CD1c-positive myeloid dendritic cell (primary cell): ENCODE results near the gene SEPTIN5.
"Not testable (repeated sequence)": the region's sequence is repeated elsewhere in the genome, so short reads cannot be mapped to it uniquely, and the experiment has no call there.

Experiments used
- DNase-seq: peaks from one replicate; pipeline ENCODE4 v3.0.0-alpha.2; 2016; ENCODE audit errors: extremely low spot score

The SEPTIN5 gene

GRCh38 chr22:19680911-19681862 lies 33.1 kb upstream of the SEPTIN5 start:
- no peak for DNase-seq

DNA sequence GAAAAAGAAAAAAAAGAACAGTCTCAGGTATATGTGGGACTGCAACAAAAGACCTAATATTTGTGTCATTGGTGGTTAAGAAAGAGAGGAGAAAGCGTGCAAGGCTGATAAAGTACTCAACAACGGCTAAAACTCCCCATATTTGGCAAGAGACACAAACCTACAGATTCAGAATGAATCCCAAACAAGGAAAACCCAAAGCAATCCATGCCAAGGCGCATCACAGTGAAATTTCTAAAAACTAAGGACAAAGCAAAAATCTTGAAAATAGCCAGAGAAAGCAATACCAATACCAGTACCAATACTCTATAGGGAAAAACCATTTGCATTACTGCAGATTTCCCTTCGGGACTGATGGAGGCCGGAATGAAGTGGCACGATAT lies 32.4 kb upstream of the SEPTIN5 start:
- no peak for DNase-seq

DNA sequence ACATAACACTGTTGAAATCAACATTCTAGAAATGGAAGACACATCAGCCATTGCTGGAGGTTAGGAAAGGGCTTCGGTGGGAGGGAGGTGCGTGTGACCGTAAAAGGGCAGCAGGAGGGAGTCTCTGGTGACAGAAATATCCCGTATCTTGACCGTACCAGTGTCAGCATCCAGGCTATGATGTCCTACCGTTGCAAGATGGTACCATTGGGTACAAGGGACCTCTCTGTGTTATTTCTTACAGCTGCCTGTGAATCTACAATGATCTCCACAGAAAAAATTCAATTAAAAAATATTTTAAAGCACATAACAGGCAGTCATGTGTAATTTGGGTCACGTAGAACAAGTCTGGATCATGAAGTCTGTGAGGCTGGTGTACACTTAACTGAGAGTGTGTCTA lies 27.4 kb upstream of the SEPTIN5 start:
- no peak for DNase-seq

- no peak for DNase-seq
Observed at GRCh38 chr22:19687561-19688300, 26.6 kb upstream of the SEPTIN5 start.

GRCh38 chr22:19688301-19689290 lies 25.7 kb upstream of the SEPTIN5 start:
- no peak for DNase-seq

DNA sequence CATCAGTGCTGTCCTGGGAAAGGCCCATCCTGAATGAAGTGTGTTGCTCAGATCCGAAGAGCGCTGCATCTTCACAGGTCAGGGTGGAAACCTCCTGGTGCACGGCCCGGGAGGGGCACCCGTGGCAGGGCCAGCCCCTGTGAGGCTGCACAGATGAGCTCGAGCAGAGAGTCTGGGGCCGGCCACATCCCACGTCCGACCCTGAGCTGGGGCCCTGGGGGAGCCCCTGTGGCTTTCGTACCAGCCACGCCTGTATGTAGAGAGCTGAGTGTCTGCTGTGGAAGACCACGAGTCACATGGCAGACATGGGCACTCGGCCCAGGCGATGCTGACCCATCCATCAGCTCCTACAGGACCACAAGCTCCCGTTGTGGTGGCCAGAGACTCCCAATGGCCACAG lies 24.9 kb upstream of the SEPTIN5 start:
- no peak for DNase-seq

- no peak for DNase-seq
Observed at GRCh38 chr22:19691007-19691720, 23.1 kb upstream of the SEPTIN5 start.

DNA sequence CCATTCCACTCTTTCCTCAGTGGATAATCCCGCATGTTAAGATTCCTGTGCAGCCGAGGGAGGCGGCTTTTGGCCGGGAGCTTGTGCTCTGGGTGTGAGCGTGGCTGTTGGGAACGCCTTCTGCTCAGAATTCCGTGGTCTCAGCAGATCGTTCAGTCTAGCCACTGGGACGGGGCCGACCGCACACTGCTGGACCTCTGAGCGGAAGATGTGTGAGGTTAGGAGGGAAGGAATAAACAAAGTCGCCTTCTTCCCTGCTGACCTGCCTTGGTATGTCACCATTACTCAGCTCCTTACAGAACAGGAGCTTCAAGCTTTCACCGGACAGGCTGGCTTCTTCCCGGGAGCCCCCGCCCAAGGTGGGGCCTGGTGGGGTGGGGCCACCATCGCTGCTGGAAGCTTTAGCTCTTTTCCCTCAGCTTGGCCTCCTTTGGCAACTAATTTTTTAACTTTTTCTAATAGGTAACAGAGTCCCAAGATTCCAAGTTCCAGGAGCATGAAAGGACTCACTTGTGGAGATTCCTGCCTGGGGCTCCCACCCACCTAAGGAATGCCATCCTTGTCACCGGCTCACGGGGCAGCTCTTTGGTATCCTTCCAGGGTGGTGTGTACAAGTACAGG lies 22.5 kb upstream of the SEPTIN5 start:
- no peak for DNase-seq

DNA sequence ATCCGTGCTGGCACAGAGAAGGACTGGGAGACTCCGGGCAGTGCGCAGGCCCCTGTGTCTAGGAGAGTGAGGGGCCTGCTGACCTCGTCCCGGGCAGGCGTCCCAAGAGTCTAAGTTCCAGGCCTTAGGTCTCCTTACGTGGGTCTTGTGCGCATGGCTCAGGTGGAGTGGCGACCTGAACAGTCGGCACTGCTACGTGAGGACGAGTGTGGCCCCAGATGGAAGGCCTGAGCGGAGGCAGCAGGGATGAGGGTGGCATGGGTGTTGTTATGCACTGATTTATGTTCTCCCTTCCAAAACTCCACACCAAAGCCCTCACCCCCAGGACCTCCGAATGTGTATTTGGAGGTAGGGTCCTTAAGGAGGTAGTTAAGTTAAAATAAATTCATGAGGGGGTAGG lies 20.7 kb upstream of the SEPTIN5 start:
- DNase-seq: no peak

DNA sequence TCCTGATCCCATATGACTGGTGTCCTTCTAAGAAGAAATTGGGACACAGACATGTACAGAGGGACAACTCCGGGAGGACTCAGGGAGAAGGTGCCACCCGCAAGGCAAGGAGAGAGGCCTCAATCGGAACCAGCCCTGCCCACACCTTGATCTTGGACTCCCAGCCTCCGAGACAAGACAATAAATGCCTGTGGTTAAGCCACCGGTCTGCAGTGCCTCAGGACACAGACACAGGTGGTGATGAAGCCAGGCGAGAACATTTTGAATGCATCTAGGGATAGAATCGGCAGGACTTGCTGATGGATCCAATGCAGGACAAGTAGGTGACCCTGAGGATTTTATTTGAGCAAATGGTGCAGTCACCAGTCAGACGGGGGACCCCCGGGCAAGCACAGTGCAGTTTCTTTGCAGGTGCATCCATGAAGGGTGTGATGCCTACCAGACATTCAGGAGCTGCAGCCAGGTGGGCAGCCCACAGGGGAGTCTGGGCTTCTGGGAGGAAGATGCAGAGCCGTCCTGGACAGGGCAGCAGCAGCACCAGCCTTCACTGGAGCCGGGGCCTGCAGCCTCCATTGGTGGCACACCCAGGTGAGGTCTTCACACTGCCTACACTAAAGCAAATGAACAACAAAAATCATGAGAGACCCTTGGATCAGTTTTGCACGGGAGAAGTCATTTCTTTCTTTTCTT lies 20.2 kb upstream of the SEPTIN5 start:
- no peak for DNase-seq

DNA sequence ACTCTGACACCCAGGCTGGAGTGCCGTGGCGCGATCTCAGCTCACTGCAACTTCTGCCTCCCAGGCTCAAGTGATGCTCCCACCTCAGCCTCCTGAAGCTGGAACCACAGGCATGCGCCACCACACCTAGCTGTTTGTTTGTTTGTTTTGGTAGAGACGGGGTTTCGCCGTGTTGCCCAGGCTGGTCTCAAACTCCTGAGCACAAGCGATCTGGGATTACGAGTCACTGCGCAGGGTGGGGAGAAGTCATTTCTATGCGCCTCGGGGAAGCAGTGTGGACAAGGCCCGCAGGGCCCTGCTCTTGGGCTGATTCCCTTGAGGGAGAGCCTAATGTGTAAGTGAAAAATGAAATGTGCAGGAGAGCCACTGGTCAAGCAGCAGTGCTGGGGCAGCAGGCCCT lies 19.6 kb upstream of the SEPTIN5 start:
- no peak for DNase-seq

DNA sequence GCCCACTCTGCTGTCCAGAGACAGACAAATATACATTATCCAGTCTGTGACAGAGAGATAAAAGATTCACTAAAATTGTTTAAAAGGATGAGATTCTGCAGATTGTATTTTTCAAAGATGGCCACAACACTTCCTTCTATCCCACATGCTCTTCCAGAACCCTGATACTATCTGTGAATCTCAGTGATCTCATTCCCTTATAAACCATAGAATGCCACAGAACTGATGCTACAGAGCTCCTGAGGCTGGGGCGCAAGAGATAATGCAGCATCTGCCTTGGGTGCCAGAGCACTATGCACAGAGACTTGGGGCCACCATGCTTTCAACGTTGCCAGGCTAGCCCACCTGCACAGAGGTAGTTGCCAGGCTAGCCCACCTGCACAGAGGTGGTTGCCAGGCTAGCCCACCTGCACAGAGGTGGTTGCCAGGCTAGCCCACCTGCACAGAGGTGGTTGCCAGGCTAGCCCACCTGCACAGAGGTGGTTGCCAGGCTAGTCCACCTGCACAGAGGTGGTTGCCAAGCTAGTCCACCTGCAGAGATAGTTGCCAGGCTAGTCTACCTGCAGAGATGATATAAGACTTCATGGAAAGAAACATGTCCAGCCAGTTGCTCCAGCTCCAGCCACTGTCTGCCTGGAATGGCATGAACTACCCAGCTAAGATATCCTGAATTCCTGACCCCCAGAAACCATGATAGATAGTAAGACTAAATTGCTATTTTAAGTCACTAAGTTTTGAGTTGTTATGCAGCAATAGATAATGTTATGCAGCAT lies 17.6 kb upstream of the SEPTIN5 start:
- DNase-seq: no peak

GRCh38 chr22:19697871-19698270 lies 16.4 kb upstream of the SEPTIN5 start:
- not testable (repeated sequence) for DNase-seq

DNA sequence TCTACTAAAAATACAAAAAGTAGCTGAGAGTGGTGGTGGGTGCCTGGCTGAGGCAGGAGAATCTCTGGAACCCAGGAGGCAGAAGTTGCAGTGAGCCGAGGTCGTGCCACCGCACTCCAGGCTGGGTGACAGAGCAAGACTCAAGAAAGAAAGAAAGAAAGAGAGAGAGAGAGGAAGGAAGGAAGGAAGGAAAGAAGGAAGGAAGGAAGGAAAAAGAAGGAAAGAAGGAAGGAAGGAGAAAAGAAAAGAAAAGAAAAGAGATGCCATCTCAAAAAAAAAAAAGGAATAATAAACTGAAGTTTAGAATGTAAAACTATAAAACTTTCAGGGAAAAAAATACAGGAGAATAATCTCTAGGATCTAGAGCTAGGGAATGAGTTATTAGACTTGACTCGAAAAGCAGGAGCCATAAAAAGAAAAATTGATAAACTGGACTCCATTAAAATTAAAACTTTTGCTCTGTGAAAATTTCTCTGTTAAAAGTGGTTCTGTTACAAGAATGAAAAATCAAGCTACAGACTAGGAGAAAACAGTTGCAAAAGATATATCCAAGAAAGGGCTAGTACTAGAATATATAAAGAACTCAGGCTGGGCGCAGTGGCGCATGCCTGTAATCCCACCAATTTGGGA lies 13.4 kb upstream of the SEPTIN5 start:
- DNase-seq: no peak

GRCh38 chr22:19701420-19702145 lies 12.7 kb upstream of the SEPTIN5 start:
- DNase-seq: no peak

DNA sequence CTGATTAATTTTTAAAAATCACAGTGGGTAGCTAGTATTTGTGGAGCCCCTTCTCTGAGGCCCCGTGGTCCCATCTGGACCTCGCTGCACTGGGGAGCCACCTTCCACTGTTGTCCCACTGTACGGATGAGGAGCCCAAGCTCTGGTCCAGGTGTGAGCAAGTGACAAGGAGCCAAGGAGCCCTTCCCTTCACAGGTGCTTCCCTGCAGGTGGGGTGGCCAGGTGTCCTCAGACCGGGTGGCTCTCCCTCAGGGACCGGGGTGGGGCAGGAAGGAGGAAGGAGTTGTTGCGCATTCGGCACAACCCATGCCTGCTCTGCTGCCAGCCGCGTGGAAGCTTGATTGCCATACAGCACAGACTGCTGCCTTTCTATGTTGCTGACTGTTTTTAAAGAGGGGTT lies 10.4 kb upstream of the SEPTIN5 start:
- DNase-seq: no peak

- no peak for DNase-seq
Observed at GRCh38 chr22:19704355-19705015, 9.8 kb upstream of the SEPTIN5 start.
